Kidney epithelial cell (primary cell): ENCODE results near the gene NCKAP1. TPM values are rescaled to one million over a fixed set of nuclear protein-coding genes. Genes with fewer than 3 reads are reported as not detected.
A peak's percentile ranks its signal among the peaks of the same experiment; 100 is the strongest.

Source experiments
- DNase-seq: peaks from one replicate; pipeline ENCODE4 v3.0.0-alpha.2; 2010; ENCODE audit warnings: low read depth
- H3K27me3 ChIP-seq: 2 replicates; pipeline ENCODE4 v1.6.0; 2011; ENCODE audit warnings: low read length; ENCODE audit not compliant: control insufficient read depth, insufficient read depth
- H3K36me3 ChIP-seq: 2 replicates; pipeline ENCODE4 v1.5.1; 2011; ENCODE audit warnings: low read length; ENCODE audit not compliant: control insufficient read depth, insufficient read depth
- H3K4me3 ChIP-seq: 2 replicates; pipeline ENCODE4 v1.5.1; 2011; ENCODE audit warnings: low read depth, mild to moderate bottlenecking, control low read depth, low read length
- total RNA-seq: library from RNA; depleted of rRNA; stranded (reverse); fragments of >200 nt; gene quantifications from 2 replicates; pipeline ENCODE4 v1.2.3, GENCODE V29; 2015
- TF ChIP-seq, protein P1 (sequence below): IDR thresholded peaks from 2 replicates; pipeline ENCODE4 v1.5.1; 2011; ENCODE audit warnings: mild to moderate bottlenecking, moderate library complexity, low read length, control low read depth, inconsistent platforms; ENCODE audit not compliant: insufficient read depth, poor library complexity, severe bottlenecking

Gene NCKAP1, protein sequence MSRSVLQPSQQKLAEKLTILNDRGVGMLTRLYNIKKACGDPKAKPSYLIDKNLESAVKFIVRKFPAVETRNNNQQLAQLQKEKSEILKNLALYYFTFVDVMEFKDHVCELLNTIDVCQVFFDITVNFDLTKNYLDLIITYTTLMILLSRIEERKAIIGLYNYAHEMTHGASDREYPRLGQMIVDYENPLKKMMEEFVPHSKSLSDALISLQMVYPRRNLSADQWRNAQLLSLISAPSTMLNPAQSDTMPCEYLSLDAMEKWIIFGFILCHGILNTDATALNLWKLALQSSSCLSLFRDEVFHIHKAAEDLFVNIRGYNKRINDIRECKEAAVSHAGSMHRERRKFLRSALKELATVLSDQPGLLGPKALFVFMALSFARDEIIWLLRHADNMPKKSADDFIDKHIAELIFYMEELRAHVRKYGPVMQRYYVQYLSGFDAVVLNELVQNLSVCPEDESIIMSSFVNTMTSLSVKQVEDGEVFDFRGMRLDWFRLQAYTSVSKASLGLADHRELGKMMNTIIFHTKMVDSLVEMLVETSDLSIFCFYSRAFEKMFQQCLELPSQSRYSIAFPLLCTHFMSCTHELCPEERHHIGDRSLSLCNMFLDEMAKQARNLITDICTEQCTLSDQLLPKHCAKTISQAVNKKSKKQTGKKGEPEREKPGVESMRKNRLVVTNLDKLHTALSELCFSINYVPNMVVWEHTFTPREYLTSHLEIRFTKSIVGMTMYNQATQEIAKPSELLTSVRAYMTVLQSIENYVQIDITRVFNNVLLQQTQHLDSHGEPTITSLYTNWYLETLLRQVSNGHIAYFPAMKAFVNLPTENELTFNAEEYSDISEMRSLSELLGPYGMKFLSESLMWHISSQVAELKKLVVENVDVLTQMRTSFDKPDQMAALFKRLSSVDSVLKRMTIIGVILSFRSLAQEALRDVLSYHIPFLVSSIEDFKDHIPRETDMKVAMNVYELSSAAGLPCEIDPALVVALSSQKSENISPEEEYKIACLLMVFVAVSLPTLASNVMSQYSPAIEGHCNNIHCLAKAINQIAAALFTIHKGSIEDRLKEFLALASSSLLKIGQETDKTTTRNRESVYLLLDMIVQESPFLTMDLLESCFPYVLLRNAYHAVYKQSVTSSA
- total RNA-seq = 155 and 189 TPM in 2 replicates

DNA sequence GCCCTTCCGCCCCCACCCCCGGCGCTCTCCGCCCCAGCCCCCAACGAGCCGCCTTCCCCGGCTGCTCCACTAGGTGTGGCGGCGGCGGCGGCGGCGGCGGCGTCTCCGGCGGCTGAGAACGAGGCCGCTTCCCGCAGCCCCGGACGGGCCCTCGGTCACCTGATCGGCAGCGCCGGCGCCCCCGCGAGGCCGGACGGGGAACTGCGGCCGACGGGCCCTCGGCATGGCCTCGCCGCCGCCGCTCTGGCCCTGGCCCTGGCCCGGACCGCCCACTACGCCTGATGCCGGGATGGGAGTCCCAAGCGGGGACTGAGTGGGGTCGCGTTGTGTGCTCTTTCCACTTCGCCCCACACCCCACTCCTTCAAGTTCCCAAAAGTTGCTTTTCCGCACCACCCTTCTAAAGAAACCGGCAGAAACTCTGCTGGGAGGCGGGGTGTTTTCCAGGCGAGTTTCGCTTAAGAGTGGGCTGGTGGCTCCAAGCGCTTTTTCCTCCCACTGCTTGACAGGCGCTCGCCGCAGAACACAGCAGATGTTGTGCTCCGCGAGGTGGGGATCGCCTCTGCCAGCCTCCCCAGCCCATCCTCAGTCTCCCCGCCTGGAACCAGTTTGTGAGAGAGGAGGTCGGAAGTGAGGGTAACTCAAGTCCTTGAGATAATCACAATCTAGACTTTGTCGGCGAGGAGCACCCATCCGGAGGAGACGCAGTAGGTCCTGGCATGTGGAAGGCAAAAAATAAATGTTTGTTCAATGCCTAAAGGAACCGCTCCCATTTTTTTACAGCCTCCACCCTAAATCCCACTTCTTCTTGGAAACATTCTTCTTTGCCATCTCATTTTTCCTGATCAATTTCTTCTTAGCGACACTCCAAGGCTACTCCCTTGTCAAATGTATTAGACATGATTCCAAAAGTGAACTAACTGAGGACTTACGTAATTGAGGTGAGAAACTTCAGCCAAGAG lies at the start of gene NCKAP1:
Gene NCKAP1 (minus strand): TSS at position 117 of the 960 bp plus-strand sequence. CDS start 358 bp downstream, outside the sequence.
- no peak for DNase-seq
- Histone ChIP-seq H3K27me3 (no peaks in the 10 kb centered on the region), H3K36me3 (no peaks in the 10 kb centered on the region), H3K4me3 (peak within 1 kb of the TSS; percentile 86)
- TF ChIP-seq, protein P1, sequence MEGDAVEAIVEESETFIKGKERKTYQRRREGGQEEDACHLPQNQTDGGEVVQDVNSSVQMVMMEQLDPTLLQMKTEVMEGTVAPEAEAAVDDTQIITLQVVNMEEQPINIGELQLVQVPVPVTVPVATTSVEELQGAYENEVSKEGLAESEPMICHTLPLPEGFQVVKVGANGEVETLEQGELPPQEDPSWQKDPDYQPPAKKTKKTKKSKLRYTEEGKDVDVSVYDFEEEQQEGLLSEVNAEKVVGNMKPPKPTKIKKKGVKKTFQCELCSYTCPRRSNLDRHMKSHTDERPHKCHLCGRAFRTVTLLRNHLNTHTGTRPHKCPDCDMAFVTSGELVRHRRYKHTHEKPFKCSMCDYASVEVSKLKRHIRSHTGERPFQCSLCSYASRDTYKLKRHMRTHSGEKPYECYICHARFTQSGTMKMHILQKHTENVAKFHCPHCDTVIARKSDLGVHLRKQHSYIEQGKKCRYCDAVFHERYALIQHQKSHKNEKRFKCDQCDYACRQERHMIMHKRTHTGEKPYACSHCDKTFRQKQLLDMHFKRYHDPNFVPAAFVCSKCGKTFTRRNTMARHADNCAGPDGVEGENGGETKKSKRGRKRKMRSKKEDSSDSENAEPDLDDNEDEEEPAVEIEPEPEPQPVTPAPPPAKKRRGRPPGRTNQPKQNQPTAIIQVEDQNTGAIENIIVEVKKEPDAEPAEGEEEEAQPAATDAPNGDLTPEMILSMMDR = peak; percentile 0

GRCh38 chr2:183081911-183082310 lies 43.7 kb upstream of the NCKAP1 start:
- TF ChIP-seq, protein P1 = no peak
- DNase-seq = no peak

DNA sequence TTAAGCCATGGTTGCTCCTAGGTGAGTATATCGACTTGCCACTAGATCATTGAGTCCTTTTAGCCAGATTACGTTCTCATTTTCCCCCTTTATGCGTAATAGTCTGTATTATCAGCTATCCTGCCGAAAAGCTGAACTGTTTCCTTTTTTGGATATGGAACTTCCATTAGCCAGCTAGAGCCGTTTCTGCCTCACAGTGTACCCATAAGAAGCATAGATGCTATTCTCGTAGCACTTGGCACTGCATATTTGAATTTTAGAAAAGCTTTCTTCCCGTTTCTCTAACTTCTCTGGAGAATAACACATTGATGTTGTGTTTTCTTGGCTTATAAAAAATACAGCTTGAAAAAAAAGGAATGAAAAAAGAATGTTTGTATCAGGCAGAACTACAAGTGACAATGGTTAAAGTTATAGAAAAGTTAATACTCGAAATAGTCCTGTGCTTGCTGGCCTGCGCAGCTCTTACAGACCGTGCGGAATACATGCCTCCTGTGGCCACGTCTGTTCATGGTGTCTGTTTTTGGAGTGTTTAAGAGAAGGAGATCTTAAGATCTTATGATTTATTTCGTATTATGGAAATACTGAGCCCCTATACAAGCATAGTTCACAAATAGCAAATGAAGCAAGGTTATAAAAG lies 41.0 kb upstream of the NCKAP1 start:
- TF ChIP-seq, protein P1 = no peak
- no peaks in the 10 kb centered on the region for H3K36me3 ChIP-seq
- no peak for DNase-seq
- H3K27me3 ChIP-seq = no peaks in the 10 kb centered on the region
- H3K4me3 ChIP-seq = peak overlapping the region; percentile 55

More at GRCh38 chr2:183081911-183082310, 43.7 kb upstream of the NCKAP1 start:
- H3K27me3 ChIP-seq = no peaks in the 10 kb centered on the region
- H3K36me3 ChIP-seq = no peaks in the 10 kb centered on the region
- no peak overlapping the region for H3K4me3 ChIP-seq

DNA sequence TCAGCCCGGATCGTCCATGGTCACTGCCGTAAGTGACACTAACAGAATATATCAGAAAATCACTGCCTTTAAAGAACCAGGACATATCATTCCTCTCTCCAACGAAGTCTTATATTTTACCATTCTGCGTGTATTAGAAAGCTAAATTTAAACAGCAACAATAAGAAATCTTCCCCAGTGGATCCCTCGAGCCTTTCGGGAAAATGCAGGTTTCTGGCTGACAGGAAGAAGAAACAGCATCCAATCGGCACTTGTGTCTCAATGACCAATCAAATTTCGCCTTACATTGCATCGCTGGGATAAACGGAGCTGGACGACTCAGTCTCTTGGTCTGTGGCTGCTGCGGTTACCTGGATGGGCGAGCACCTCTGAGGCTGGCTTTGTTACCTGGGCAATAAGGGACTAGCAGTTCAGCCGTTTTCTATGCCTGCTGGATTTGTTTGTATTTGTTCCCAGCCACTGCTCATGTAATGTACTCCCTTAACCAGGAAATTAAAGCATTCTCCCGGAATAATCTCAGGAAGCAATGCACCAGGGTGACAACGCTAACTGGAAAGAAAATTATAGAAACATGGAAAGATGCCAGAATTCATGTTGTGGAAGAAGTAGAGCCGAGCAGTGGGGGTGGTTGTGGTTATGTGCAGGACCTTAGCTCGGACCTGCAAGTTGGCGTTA lies 40.3 kb upstream of the NCKAP1 start, which contains the start of gene DUSP19:
Gene DUSP19 (plus strand): TSS at position 284 of the 675 bp plus-strand sequence. CDS start 187 bp downstream, at position 471.
- no peaks in the 10 kb centered on the region for H3K27me3 ChIP-seq
- H3K36me3 ChIP-seq = no peaks in the 10 kb centered on the region
- DNase-seq = peak; percentile 92
- H3K4me3 ChIP-seq = peak within 1 kb of the TSS; percentile 55
- TF ChIP-seq, protein P1 = no peak
